HCEC 1CT (cell line): ENCODE measurements around the gene UNC79.

Experiments
- DNase-seq: peaks from one replicate; pipeline ENCODE4 v3.0.0-alpha.2; 2017

The UNC79 gene

GRCh38 chr14:93674343-93674742 is 243.6 kb downstream of the UNC79 start:
- DNase-seq, result no peak

DNA sequence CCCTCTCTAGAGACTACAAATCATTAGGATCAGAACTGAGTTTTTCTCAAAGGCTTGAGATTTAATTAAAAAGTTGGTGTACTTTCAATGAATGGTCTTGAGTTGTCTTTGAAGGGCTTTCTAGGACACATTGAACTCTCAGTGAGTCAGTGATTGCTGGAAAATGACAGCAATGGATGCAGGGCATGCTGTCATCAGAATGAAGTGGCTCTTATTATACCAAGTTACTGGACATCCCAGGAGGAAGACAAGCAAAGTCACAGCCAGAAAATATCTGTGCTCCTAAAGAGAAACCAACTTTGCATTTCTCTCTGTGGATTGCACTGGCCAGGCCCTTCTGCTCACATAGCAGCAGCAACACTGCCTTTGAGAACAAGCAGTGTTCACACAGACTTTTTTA is 244.9 kb downstream of the UNC79 start:
- no peak for DNase-seq

GRCh38 chr14:93676416-93676958 is 245.7 kb downstream of the UNC79 start:
- DNase-seq, result no peak

DNA sequence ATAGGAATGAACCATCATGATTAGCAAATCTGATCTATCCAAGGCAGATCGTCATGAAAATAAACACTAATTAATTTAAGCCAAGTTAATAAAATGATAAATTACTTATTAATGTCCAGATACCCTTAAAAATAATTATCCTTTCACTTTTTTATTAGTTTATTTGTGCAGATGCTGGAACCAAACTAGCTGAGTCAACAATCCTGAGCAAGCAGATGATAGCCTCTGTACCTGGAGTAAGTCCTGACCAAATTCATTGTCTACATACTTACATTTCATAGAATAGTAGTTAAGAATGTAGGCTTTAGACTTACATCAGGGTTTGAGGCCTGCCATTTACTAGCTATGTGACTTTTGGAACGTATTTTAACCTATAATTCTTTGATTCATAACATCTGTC is 251.7 kb downstream of the UNC79 start:
- no peak for DNase-seq

GRCh38 chr14:93683226-93683625 is 252.5 kb downstream of the UNC79 start:
- DNase-seq, result no peak

DNA sequence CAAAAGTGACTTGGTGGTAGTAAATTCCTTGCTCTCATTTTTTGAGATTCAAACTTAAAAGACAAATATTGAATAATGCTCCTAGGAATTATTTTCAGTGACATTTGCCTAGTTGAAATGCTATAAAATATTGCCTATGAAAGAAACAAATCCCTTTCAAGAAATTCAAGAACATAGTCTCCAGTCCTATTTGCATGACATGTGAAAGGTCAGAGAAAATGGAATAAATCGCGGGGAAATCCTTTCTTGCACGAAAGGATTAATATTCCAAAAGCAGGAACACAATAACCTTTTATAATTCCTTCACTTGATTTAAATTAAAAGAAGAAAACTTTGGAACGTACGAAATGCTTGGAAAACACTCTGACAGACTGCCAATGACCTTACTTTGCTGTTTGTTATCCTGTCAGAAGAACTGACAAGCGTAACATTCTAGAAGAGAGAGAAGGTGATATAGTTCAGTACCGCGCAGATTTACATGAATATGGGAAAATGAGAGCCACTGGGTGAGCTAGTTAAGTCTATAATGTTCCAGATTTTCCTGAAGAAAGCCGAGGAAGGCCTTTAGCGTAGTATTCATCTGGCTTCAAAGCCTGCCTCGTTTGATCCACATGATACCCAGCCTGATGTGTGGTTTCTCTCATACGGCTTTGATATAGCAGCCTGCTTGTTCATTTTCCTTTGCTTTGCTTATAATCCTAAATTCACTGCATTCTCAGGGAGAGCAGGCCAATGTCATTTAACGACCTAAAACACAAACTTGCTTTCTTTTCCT is 254.6 kb downstream of the UNC79 start:
- no peak for DNase-seq

DNA sequence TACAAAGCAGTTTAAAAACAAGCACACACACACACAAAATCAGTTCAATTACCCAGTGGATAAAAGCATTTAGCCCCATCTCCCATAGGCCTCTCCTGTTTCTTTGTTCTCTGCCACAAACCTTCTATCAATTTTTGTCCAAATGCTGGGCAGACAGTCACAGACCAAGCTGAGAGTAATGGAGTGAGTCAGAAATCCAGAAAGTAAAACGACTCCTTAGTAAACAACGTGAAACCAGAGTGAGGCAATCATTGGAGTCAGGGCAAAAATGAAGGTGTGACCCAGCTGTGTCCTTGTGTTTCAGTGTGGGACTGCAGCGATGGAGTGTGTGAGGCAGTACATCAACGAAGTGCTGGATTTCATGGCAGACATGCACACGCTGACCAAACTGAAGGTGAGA is 255.5 kb downstream of the UNC79 start:
- no peak for DNase-seq

DNA sequence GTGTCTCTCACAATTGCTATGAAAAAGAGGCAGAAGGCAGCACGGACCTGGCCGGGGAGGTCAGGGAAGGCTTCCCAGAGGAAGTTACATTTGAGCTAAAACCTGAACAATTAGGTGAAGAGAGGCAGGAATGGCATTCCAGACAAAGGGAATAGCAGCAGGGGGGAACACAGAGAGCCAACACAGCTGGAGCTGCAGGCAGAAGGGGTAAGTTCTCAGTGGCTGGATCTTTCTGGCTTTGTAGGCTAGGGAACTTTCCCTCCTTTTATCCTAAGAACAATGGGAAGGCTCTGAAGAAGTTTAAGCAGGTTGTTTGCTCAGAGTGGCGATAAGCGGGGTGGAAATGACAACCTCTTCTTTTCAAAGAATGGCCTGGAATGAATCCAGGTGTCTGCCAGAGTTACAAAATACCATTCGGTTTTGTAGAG is 257.5 kb downstream of the UNC79 start:
- no peak for DNase-seq

DNA sequence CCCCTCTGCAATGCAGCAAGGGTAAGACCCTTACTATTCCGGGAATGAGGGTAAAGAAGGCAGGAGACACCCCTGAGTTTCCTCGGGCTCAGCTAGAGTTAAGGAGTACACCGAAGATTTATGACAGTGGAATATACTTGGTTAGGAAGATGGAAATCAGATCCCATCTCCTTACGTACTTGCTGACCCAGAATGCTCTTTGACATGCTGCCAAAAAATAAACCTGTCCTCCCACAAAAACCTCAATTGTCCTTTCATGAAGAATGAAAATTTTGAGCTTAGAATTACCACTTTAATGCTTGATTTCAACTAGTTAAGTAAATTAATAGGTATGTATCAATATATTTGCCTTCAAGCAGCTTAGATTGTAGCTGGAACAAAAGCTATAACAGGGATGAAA is 258.1 kb downstream of the UNC79 start:
- DNase-seq, result no peak

- DNase-seq, result no peak
Measured at GRCh38 chr14:93690146-93690545, 259.4 kb downstream of the UNC79 start.

- no peak for DNase-seq
Measured at GRCh38 chr14:93691042-93691780, 260.5 kb downstream of the UNC79 start.

- DNase-seq, result no peak
Measured at GRCh38 chr14:93693914-93694313, 263.2 kb downstream of the UNC79 start.

GRCh38 chr14:93700928-93701327 is 270.2 kb downstream of the UNC79 start:
- DNase-seq, result no peak

DNA sequence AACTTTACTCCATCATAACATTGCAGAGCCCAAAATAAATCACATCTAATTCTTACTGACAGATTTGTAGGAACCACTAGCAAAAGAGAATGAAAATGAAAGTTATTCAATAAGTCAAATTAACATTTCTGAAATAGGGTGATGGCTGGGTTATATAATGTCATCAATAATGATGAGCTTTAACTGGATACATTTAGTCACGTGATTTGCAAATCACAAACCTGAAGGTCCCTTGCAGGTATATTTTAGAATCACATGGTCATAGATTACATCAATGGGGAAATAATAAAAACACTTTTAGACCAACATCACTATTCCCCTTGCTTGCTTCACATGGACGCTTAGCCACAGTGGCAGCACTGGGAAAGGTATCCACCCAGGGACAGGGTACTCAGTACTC is 270.8 kb downstream of the UNC79 start:
- no peak for DNase-seq

GRCh38 chr14:93702946-93703345 is 272.2 kb downstream of the UNC79 start:
- DNase-seq, result no peak

DNA sequence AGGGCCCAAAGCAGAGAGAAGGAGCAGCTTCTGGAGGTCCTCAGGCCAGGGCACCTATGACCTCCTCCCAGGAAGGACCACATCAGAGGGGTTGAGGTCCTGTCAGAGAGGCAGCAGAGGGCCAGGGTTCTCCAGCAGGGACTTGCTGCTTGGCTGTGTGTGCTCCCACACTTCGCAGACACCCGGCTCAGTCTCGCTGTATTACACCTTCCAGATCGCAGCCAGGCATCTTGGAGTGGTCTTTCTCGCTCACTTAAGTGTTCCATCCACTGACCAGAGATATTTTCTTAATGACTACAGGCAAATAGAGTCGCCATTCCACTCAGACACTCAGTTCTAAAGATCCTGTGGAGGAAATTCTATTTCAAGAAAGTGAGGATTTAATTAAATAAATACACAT is 273.2 kb downstream of the UNC79 start:
- DNase-seq, result no peak

DNA sequence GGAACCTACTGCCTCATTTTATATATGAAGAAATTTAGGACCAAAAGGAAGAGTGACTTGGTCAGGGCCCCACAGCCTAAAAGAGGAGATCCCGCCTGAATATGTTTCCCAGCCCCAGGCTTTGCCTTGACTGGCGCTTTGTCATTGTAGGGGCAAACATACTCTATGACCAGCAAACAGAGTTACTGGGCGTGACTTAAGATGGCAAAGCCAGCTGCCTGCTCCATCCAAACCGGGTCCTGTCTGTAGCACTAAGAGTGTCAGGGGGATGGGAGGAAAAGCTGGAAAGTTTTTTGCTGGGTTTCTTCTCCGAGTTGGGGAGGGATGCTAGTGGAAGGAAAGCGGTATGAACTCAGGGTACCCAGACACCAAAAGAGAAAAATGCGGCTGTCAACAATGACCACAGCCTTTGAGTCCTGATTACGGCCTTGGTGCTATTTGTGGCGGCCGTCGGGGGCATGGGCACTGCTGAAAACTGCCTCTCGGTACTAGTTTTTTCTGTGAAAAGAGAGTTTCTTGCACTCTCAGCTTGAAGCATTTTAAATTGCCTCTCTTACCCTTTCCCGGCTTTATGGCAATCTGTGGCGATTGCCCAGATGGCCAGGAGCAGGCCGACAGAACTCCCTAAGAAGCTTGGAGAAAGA is 274.9 kb downstream of the UNC79 start:
- DNase-seq, result no peak

DNA sequence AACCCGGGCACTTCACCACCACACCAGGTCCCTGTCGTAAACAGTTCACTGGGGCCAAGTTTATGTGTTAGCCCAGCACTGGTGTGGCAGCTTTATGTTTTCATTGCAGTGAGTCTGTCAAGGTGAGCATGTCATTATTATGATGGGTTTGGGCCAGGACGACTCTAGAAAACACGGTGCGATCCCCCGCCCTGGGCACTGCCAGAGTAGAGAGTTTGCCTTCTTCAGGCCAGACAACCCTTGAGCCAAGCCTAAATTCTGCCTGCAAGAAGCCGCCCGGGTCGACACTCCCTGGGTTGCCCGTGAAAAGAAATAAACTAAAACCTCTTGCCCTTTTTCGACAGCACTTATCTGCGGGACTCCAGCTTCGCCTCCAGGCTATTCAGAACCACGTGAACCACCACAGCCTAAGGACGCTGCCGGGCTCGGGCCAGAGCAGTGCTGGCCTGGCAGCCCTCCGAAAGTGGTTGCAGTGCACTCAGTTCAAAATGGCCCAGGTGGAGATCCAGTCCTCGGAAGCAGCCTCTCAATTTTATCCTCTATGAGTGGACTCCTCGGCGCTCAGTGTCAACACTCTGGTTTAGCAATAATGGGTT is 275.7 kb downstream of the UNC79 start:
- DNase-seq, result no peak

DNA sequence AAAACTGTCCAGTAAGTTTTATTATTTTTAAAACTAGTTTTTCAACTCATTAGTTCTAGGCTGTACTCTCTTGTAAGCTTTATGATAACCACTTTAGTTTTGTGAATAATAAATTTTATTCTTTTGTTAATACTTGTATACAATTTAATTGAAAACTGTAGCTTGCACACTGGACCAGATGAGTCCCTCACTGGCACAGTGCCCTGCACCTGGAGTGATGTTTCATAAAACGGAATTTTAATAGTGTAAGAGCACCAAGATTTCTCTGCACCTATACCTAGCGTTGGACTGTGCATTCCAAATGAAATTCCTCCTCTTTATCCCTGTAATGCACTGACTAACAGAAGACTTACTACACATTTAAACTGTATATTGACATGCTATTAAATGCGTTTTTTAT is 276.7 kb downstream of the UNC79 start:
- no peak for DNase-seq

GRCh38 chr14:93708311-93708734 is 277.6 kb downstream of the UNC79 start:
- no peak for DNase-seq

DNA sequence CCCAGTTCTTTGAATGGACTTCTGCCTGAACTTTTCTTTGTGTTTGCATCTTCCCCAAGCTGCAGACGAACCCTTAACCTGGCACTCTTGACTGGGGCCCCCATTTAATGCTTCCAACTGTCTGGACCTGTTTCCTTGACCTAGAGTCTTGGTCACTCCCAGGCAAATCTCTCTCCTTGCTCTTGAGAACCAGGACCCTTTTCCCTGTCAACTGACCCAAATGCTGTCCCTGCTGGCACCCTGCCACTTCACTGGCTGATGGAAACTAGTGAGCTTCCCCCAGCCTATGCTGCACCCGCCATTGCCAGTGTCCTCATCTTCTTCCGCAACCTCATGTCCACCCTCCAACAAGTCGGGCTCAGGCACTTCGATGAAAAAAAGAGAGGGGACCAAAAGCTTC is 278.1 kb downstream of the UNC79 start:
- no peak for DNase-seq

DNA sequence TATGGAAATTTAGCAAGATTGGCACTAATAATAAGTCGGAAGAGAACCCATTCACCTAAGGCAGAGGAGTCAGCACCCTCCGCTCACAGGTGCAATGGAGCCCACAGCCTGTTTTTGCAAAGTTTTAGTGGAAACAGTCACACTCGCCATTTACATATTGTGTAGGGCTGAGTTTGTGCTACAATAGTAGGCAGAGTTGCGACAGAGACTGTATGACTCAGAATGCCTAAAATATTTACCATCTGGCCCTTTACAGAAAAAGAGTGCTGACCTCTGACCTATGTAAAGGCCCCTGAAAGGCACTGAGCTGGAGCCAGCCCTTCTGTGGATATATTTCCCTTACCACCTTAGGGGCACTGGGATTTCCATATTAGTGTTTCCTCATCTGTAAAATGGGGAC is 278.5 kb downstream of the UNC79 start:
- DNase-seq, result no peak
